ENCODE data around the gene CNFN. TPM values are rescaled to one million over a fixed set of nuclear protein-coding genes. Genes with fewer than 3 reads are reported as not detected.

The CNFN gene
- total RNA-seq, 2 donors from 2014 or later: not detected

DNA sequence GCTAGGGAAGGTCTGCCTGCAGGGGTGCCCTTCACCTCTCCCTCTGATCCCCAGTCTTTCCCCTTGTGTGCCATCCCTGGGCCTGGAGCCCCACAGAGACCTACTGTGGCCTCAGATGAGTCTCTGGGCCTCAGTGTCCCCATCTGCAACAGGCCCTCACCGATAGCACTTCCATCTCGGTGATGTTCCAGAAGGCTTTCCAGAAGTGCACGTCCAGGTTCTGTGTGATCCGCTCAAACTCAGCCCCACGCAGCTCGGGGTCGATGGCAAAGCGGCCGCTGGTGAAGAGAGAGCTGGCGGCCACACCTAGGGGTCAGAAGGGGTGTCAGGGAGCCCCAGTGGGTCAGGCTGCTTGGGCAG is 17.7 kb upstream of the CNFN start:
- ATAC-seq (no peak), DNase-seq (no peak)
- intact Hi-C loops (cut with DNase I): no loop called here
- 97% methylated on average over 9 to 10 of the region's 10 CpGs for whole genome bisulfite sequencing, 2 donors
- H3K27me3 ChIP-seq: no peaks in the 10 kb centered on the region
- no peaks in the 10 kb centered on the region for H3K36me3 ChIP-seq (replicated peaks in 1 of 2; ENCODE audit: insufficient read depth in 1 of 2, low read depth in 2 of 2)
- H3K27ac ChIP-seq: no peak overlapping the region
- TF ChIP-seq CTCF (IDR thresholded peaks at IDR 0.05) (no peak), POLR2A (IDR thresholded peaks at IDR 0.05) (no peak)
- H3K4me1 ChIP-seq: peaks cover 15% of the 10 kb centered on the region
- H3K4me3 ChIP-seq: no peak overlapping the region
- H3K9me3 ChIP-seq: no peaks in the 10 kb centered on the region

GRCh38 chr19:42407085-42407815 is 17.2 kb upstream of the CNFN start:
- no peaks in the 10 kb centered on the region for H3K9me3 ChIP-seq
- H3K27me3 ChIP-seq: no peaks in the 10 kb centered on the region
- H3K36me3 ChIP-seq (replicated peaks in 1 of 2; ENCODE audit: insufficient read depth in 1 of 2, low read depth in 2 of 2): no peaks in the 10 kb centered on the region
- no peak for TF ChIP-seq CTCF (IDR thresholded peaks at IDR 0.05)
- no peak for TF ChIP-seq POLR2A (IDR thresholded peaks at IDR 0.05)
- H3K4me3 ChIP-seq: no peak overlapping the region
- intact Hi-C loops (cut with DNase I): no loop called here
- no peak for DNase-seq
- ATAC-seq: no peak
- WGBS, 2 donors: 91 to 92% methylated on average over 30 of the region's 30 CpGs
- no peak overlapping the region for H3K27ac ChIP-seq
- peaks cover 19% of the 10 kb centered on the region for H3K4me1 ChIP-seq

GRCh38 chr19:42406111-42406510 is 16.0 kb upstream of the CNFN start:
- DNase-seq: no peak

GRCh38 chr19:42403586-42403985 is 13.5 kb upstream of the CNFN start:
- no peak for DNase-seq
- Histone ChIP-seq H3K27ac (no peak overlapping the region), H3K27me3 (no peaks in the 10 kb centered on the region), H3K9me3 (no peaks in the 10 kb centered on the region), H3K4me3 (no peak overlapping the region), H3K4me1 (peaks cover 15% of the 10 kb centered on the region), H3K36me3 (replicated peaks in 1 of 2; ENCODE audit: insufficient read depth in 1 of 2, low read depth in 2 of 2) (no peaks in the 10 kb centered on the region)
- intact Hi-C loops (cut with DNase I): no loop called here
- no peak for TF ChIP-seq CTCF (IDR thresholded peaks at IDR 0.05)
- 90 to 95% methylated on average over 10 of the region's 10 CpGs for WGBS, 2 donors
- no peak for ATAC-seq

More at GRCh38 chr19:42406111-42406510, 16.0 kb upstream of the CNFN start:
- intact Hi-C loops (cut with DNase I): no loop called here
- TF ChIP-seq POLR2A (IDR thresholded peaks at IDR 0.05) (no peak), CTCF (IDR thresholded peaks at IDR 0.05) (no peak)
- Histone ChIP-seq H3K4me3 (no peak overlapping the region), H3K4me1 (peaks cover 27% of the 10 kb centered on the region), H3K27me3 (no peaks in the 10 kb centered on the region), H3K36me3 (replicated peaks in 1 of 2; ENCODE audit: insufficient read depth in 1 of 2, low read depth in 2 of 2) (no peaks in the 10 kb centered on the region), H3K9me3 (no peaks in the 10 kb centered on the region), H3K27ac (no peak overlapping the region)
- WGBS, 2 donors: 86 to 98% methylated on average over 2 to 11 of the region's 11 CpGs
- ATAC-seq: no peak
